ENCODE results near the gene AP1G1. TPM values are rescaled to one million over a fixed set of nuclear protein-coding genes. Genes with fewer than 3 reads are reported as not detected.

Gene AP1G1
- total and polyA plus RNA-seq, 2 of the 8 experiments (the other 6 are each of a cell fraction or from before 2014, with no cell fraction given), result 43.9 to 68.4 TPM

- TF ChIP-seq CHD7 (IDR thresholded peaks at IDR 0.05; ENCODE audit: insufficient replicate concordance, low read length) (no peak), BRCA1 (IDR thresholded peaks at IDR 0.05; ENCODE audit: low read depth, low read length) (no peak), SP4 (IDR thresholded peaks at IDR 0.05; ENCODE audit: low read length) (no peak), GABPA (IDR thresholded peaks at IDR 0.05; ENCODE audit: borderline replicate concordance, insufficient read depth, low read length) (no peak), ATF2 (IDR thresholded peaks at IDR 0.05; ENCODE audit: low read length) (no peak), TAF7 (optimal IDR thresholded peaks at IDR 0.05; ENCODE audit: borderline replicate concordance, low read depth, low read length) (no peak), POLR2AphosphoS5 (IDR thresholded peaks at IDR 0.05; ENCODE audit: low read depth, low read length) (no peak), SRF (IDR thresholded peaks at IDR 0.05; ENCODE audit: low read depth, low read length) (no peak), SUZ12 (IDR thresholded peaks at IDR 0.05; ENCODE audit: low read length) (no peak), ASH2L (IDR thresholded peaks at IDR 0.05; ENCODE audit: low read length) (no peak), BACH1 (IDR thresholded peaks at IDR 0.05; ENCODE audit: low read length) (no peak)
Measured at GRCh38 chr16:71703333-71703732, 105.3 kb downstream of the AP1G1 start (continued).
